HG02973 (cell line): ENCODE measurements around the gene ZAR1.

ENCODE experiments used
- ATAC-seq: cut with Tn5 transposase; IDR thresholded peaks from one replicate; pipeline ENCODE4 v1.9.1; 2021; ENCODE audit warnings: moderate library complexity; ENCODE audit not compliant: unreplicated experiment

The ZAR1 gene

DNA sequence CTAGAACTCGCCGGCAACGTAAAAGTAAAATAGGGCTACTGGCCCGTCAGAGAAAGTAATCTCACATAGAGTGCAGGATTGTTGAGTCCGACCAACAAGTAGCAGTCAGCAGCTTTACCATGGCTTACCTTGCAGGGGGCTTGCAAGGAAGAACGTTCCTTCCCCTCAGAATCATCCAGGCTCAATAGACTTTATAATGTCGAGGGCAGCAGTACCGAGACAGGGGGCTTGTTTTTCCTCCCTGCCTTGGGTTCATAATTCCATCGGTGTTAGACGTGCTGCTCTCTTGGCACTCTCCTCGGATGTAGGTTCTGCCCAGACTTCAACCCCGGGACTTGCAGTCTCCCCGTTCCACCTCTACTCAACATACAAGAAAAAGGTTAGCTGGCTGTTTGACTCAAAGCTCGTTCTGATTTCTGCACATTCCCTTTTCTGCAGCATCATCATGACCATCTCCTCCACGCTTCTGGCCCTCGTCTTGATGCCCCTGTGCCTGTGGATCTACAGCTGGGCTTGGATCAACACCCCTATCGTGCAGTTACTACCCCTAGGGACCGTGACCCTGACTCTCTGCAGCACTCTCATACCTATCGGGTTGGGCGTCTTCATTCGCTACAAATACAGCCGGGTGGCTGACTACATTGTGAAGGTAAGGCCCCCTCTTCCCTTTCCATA is 5.4 kb upstream of the ZAR1 start:
- ATAC-seq = no peak

GRCh38 chr4:48489683-48490011 is 405 bp upstream of the ZAR1 start:
- ATAC-seq = no peak

DNA sequence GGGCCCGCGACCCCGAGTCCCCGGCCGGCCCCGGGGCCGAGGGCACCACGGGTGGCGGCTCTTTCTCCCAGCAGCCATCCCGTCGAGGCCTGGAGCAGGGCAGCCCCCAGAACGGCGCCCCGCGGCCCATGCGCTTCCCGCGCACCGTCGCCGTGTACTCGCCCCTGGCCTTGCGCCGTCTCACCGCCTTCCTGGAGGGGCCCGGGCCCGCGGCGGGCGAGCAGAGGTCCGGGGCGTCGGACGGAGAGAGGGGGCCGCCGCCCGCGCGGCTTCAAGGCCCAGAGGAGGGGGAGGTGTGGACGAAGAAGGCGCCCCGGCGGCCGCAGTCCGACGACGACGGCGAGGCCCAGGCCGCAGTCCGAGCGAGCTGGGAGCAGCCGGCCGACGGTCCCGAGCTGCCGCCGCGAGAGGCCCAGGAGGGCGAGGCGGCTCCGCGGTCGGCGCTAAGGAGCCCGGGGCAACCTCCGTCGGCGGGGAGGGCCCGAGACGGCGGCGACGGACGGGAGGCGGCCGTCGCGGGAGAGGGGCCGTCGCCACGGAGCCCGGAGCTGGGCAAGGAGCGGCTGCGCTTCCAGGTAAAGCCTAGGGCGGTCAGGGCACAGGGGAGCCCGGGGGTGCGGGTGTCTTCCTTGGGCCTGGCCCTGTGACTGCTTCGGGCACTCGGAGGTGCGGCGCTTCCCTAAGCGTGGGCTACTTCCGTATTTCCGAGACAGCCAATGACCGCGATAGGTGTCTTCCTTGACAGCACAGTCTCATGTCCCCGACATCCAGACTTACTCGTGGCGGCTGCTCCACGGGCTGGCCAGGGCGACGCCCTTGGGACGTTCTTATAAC is 845 bp downstream of the ZAR1 start:
- ATAC-seq = no peak

GRCh38 chr4:48491514-48492176 is 1.6 kb downstream of the ZAR1 start:
- no peak for ATAC-seq

GRCh38 chr4:48493452-48494100 is 3.5 kb downstream of the ZAR1 start:
- no peak for ATAC-seq

DNA sequence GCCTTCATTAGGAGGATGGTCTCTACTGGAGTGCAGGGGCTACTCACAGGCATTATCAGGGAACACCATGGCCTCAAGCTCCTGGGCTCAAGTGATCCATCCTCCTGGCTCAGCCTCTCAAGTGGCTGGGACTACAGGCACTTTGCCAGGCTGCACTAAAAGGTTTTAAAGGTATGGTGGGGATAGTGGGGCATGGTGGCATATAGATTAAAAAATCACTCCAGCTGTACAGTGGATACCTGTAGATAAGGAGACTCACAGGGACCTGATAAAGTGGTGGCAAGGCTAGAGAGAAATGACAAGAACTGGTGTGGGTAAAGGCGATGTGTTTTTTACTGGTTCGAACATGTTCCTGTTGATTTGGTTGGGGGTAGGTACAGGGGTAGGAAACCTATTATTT is 5.9 kb downstream of the ZAR1 start:
- no peak for ATAC-seq

- no peak for ATAC-seq
Measured at GRCh38 chr4:48498895-48499294, 8.8 kb downstream of the ZAR1 start.

- peak; percentile 80 for ATAC-seq
Measured at GRCh38 chr4:48499551-48500066, 9.6 kb downstream of the ZAR1 start.

- no peak for ATAC-seq
Measured at GRCh38 chr4:48503233-48504025, 13.4 kb downstream of the ZAR1 start.

DNA sequence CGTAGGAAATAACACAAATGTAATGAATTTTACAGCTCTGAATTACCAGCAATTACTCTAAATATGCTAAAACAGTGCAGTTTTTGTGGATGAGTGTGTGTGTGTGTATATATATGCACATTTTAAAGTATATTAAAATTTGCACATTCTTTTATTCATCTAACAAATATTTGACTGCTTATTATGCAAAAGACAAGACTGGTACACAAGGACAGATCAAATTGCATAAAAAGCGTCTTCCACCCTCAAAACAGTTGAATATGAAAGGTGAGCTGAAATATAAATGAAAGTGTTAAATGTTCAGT is 13.9 kb downstream of the ZAR1 start:
- ATAC-seq = no peak

GRCh38 chr4:48504352-48504751 is 14.3 kb downstream of the ZAR1 start:
- ATAC-seq = no peak

DNA sequence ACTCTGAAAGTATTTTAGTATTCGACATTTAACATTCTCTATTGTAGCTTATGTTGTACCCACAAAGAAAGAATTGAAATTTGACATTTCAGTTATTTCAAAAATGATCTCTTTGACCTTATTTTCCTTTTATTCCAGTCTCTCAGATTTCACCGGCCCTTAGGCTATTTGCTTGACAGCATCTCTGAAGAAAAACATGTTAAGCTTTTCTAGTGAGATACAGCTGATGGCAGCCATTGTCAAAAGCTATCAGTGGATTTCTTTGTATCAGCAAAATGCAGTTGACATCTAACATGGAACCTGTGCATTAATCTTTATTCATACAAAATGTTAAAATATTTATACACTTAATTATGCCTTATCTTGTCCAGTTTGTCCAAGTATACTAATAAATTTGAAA is 16.7 kb downstream of the ZAR1 start:
- no peak for ATAC-seq

- no peak for ATAC-seq
Measured at GRCh38 chr4:48509543-48509942, 19.5 kb downstream of the ZAR1 start.

- no peak for ATAC-seq
Measured at GRCh38 chr4:48518143-48518542, 28.1 kb downstream of the ZAR1 start.

DNA sequence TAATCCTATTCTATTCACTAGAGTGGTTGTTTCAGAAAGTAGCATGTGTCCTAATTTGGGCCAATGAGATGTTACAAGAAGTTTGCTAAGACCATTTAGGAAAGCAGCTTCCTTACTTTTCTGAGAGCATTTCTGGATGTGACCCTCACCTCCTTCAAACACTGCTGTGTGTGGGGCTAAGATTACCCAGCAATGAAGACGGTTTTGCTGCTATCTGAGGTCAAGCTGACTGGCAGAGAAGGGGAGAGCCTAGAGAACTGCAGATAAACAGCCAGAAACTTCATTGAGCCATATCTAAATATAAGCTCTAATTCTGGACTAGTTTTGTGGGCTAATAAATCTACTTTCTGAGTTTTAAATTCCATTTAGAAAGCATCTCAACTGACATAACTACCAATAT is 36.4 kb downstream of the ZAR1 start:
- ATAC-seq = no peak

- ATAC-seq = no peak
Measured at GRCh38 chr4:48538358-48538757, 48.3 kb downstream of the ZAR1 start.

GRCh38 chr4:48539597-48539996 is 49.5 kb downstream of the ZAR1 start:
- no peak for ATAC-seq

GRCh38 chr4:48542888-48543287 is 52.8 kb downstream of the ZAR1 start:
- no peak for ATAC-seq

DNA sequence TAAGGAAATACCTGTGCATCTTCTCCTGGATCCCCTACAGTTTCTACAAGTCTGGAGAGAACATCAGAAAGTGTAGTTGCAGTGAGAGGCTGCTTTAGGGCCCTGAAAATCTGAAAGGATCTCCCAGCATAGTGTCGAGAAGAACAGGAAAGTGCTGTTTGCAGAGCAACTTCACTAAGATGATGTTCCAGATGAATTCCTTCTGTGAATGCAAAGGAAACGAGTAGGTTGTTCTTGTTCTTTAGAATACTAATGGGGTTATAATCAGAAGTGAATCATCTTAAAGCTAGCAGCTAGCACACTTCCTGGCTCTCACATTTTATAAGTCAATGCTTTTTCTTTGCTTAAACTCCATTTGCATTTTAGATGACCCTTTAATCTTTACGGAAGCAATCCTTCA is 53.7 kb downstream of the ZAR1 start:
- ATAC-seq = no peak
